NCI-H2171 treated with DMSO at 0.1 percent for 48 hours (cell line): ENCODE measurements around the gene KIF26B.
A peak's percentile ranks its signal among the peaks of the same experiment; 100 is the strongest.

Source experiments
- DNase-seq: peaks from one replicate; lab custom pipeline; 2025; lab: John Stamatoyannopoulos, UW

Gene KIF26B

GRCh38 chr1:245279346-245279745 is 124.6 kb downstream of the KIF26B start:
- DNase-seq: no peak

- DNase-seq: no peak
Measured at GRCh38 chr1:245283001-245283400, 128.2 kb downstream of the KIF26B start.

GRCh38 chr1:245285168-245285567 is 130.4 kb downstream of the KIF26B start:
- DNase-seq: no peak

- no peak for DNase-seq
Measured at GRCh38 chr1:245288796-245289195, 134.0 kb downstream of the KIF26B start.

GRCh38 chr1:245290836-245291235 is 136.1 kb downstream of the KIF26B start:
- DNase-seq: no peak

- no peak for DNase-seq
Measured at GRCh38 chr1:245291351-245291750, 136.6 kb downstream of the KIF26B start.

GRCh38 chr1:245292141-245292540 is 137.4 kb downstream of the KIF26B start:
- DNase-seq: no peak

GRCh38 chr1:245292553-245292952 is 137.8 kb downstream of the KIF26B start:
- no peak for DNase-seq

GRCh38 chr1:245294020-245294419 is 139.2 kb downstream of the KIF26B start:
- DNase-seq: no peak

- DNase-seq: peak; percentile 97
Measured at GRCh38 chr1:245298781-245299180, 144.0 kb downstream of the KIF26B start.

- no peak for DNase-seq
Measured at GRCh38 chr1:245301162-245301580, 146.4 kb downstream of the KIF26B start.

- no peak for DNase-seq
Measured at GRCh38 chr1:245301921-245302320, 147.1 kb downstream of the KIF26B start.

GRCh38 chr1:245304698-245305097 is 149.9 kb downstream of the KIF26B start:
- DNase-seq: no peak

GRCh38 chr1:245306020-245306419 is 151.2 kb downstream of the KIF26B start:
- no peak for DNase-seq

GRCh38 chr1:245306628-245307410 is 152.0 kb downstream of the KIF26B start:
- peak; percentile 51 for DNase-seq

- no peak for DNase-seq
Measured at GRCh38 chr1:245310571-245311531, 156.1 kb downstream of the KIF26B start.

- peak; percentile 13 for DNase-seq
Measured at GRCh38 chr1:245311887-245312536, 157.2 kb downstream of the KIF26B start.

- DNase-seq: no peak
Measured at GRCh38 chr1:245313576-245313975, 158.8 kb downstream of the KIF26B start.

- DNase-seq: no peak
Measured at GRCh38 chr1:245316784-245317183, 162.0 kb downstream of the KIF26B start.

- DNase-seq: no peak
Measured at GRCh38 chr1:245317217-245317616, 162.4 kb downstream of the KIF26B start.

- no peak for DNase-seq
Measured at GRCh38 chr1:245319094-245319493, 164.3 kb downstream of the KIF26B start.

GRCh38 chr1:245322673-245323072 is 167.9 kb downstream of the KIF26B start:
- no peak for DNase-seq
